Caco-2 (cell line): Measurements from ENCODE around the gene CASP9. TPM values are rescaled to one million over a fixed set of nuclear protein-coding genes. Genes with fewer than 3 reads are reported as not detected.
"Not testable (repeated sequence)": the region's sequence is repeated elsewhere in the genome, so short reads cannot be mapped to it uniquely, and the experiment has no call there.

ENCODE experiments used
- BruUV-seq: library from RNA; stranded (reverse); fragments of 400-500 nt; replicated peaks from 2 replicates; lab custom pipeline; 2021; lab: Mats Ljungman, UMichigan
- CTCF ChIA-PET: fragments of 300-600 bp; sonication (Branson Sonifier 250); formaldehyde crosslinking; loops from one replicate; lab custom pipeline; 2022; ENCODE audit warnings: antibody characterized with exemption; lab: Charles Lee
- POLR2A ChIA-PET: fragments of 300-600 bp; sonication (Branson Sonifier 250); formaldehyde crosslinking; loops from one replicate; lab custom pipeline; 2022; ENCODE audit warnings: antibody characterized with exemption; lab: Charles Lee
- DNase-seq, 2 experiments: peaks; one replicate each; pipeline versions ENCODE4 v3.0.0 to v3.0.0-alpha.2; 2020 to 2022
- H3K27me3 ChIP-seq: replicated peaks from 2 replicates; pipeline ENCODE4 v1.6.0; 2011; ENCODE audit warnings: low read length; ENCODE audit not compliant: control insufficient read depth, insufficient read depth
- H3K36me3 ChIP-seq: 2 replicates; pipeline ENCODE4 v1.5.1; 2011; ENCODE audit warnings: low read length; ENCODE audit not compliant: control insufficient read depth, insufficient read depth
- H3K4me1 ChIP-seq: fragments of 250-450 bp; sonication (Bioruptor Pico); 2 replicates; pipeline ENCODE4 v1.5.1; 2020; ENCODE audit warnings: mild to moderate bottlenecking
- H3K4me3 ChIP-seq: 2 replicates; pipeline ENCODE4 v1.5.1; 2011; ENCODE audit warnings: low read depth, mild to moderate bottlenecking, control low read depth, low read length
- H3K9me3 ChIP-seq: fragments of 250-450 bp; sonication (Bioruptor Pico); 2 replicates; pipeline ENCODE4 v1.5.1; 2020; ENCODE audit warnings: mild to moderate bottlenecking, moderate library complexity
- H3K27ac Mint-ChIP-seq: one replicate; pipeline ENCODE4 v1.8.0; 2022; ENCODE audit warnings: mixed read lengths; ENCODE audit not compliant: unreplicated experiment
- H3K27me3 Mint-ChIP-seq: one replicate; pipeline ENCODE4 v1.8.0; 2022; ENCODE audit warnings: mixed read lengths; ENCODE audit not compliant: insufficient read depth, unreplicated experiment
- H3K36me3 Mint-ChIP-seq: one replicate; pipeline ENCODE4 v1.8.0; 2022; ENCODE audit warnings: mild to moderate bottlenecking, mixed read lengths; ENCODE audit not compliant: insufficient read depth, unreplicated experiment
- H3K4me1 Mint-ChIP-seq: one replicate; pipeline ENCODE4 v1.8.0; 2022; ENCODE audit warnings: low read depth, mixed read lengths; ENCODE audit not compliant: unreplicated experiment
- H3K4me3 Mint-ChIP-seq: one replicate; pipeline ENCODE4 v1.8.0; 2022; ENCODE audit warnings: mild to moderate bottlenecking, moderate library complexity, mixed read lengths; ENCODE audit not compliant: unreplicated experiment
- H3K9me3 Mint-ChIP-seq: one replicate; pipeline ENCODE4 v1.8.0; 2022; ENCODE audit warnings: mixed read lengths; ENCODE audit not compliant: unreplicated experiment
- intact Hi-C: fragments of 100-400 bp; cut with micrococcal nuclease; formaldehyde crosslinking; loops from one replicate; pipeline ENCODE4 v1.10.0; 2022; ENCODE audit not compliant: unreplicated experiment
- total RNA-seq: library from RNA; stranded (reverse); gene quantifications from 2 replicates; pipeline ENCODE4 v1.2.3, GENCODE V29; 2022
- TF ChIP-seq, protein P1 (sequence below), 2 experiments: fragments of 200-600 bp in 1 of 2; IDR thresholded peaks; 1 replicate in 1 of 2; 2 replicates in 1 of 2; pipeline versions ENCODE4 v1.5.1 to v1.8.0; 2011 to 2022; ENCODE audit warnings: antibody characterized with exemption in 1 of 2, control low read depth in 1 of 2, inconsistent platforms in 1 of 2, low read depth in 1 of 2, low read length in 1 of 2, mild to moderate bottlenecking in 1 of 2, moderate library complexity in 1 of 2; ENCODE audit not compliant: insufficient read depth in 1 of 2, severe bottlenecking in 1 of 2, unreplicated experiment in 1 of 2

Gene CASP9
- total RNA-seq, 1 experiment from 2014 or later: 9.9 TPM

DNA sequence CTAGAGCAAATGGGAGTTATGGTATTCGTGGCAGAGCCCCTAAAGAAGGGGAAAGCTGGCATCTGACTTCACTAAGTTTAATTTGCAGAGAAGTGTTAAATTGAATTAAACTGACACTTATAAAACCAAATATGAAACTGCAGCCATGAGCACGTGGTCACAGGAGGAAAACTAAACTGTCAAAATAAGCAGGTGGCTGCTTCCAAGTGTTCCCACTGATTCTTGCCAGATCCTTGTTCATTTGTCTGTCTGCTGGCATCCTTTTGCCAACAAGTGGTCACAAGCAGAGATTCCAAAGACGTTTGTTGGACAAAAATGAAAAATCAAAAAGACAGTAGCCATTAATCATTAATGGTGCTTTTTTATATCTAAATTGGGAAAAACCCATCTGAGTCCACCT is 54.7 kb downstream of the CASP9 start:
- no peaks in the 10 kb centered on the region for H3K4me1 Mint-ChIP-seq
- no peaks in the 10 kb centered on the region for H3K36me3 Mint-ChIP-seq
- ChIA-PET POLR2A (no interaction called here), CTCF (no interaction called here)
- no peak overlapping the region for H3K27ac Mint-ChIP-seq
- DNase-seq: no peak
- no TSS peak for BruUV-seq
- H3K4me1 ChIP-seq: no peaks in the 10 kb centered on the region
- no peak overlapping the region for H3K4me3 Mint-ChIP-seq
- no peak overlapping the region for H3K4me3 ChIP-seq
- intact Hi-C loops: no loop called here
- no peaks in the 10 kb centered on the region for H3K36me3 ChIP-seq
- no peaks in the 10 kb centered on the region for H3K27me3 Mint-ChIP-seq
- H3K9me3 ChIP-seq: no peaks in the 10 kb centered on the region
- TF ChIP-seq, protein P1, sequence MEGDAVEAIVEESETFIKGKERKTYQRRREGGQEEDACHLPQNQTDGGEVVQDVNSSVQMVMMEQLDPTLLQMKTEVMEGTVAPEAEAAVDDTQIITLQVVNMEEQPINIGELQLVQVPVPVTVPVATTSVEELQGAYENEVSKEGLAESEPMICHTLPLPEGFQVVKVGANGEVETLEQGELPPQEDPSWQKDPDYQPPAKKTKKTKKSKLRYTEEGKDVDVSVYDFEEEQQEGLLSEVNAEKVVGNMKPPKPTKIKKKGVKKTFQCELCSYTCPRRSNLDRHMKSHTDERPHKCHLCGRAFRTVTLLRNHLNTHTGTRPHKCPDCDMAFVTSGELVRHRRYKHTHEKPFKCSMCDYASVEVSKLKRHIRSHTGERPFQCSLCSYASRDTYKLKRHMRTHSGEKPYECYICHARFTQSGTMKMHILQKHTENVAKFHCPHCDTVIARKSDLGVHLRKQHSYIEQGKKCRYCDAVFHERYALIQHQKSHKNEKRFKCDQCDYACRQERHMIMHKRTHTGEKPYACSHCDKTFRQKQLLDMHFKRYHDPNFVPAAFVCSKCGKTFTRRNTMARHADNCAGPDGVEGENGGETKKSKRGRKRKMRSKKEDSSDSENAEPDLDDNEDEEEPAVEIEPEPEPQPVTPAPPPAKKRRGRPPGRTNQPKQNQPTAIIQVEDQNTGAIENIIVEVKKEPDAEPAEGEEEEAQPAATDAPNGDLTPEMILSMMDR (IDR thresholded peaks at IDR 0.05; ENCODE audit: insufficient read depth in 1 of 2, low read depth in 1 of 2, low read length in 1 of 2, severe bottlenecking in 1 of 2, unreplicated experiment in 1 of 2): no peak
- H3K9me3 Mint-ChIP-seq: no peaks in the 10 kb centered on the region
- no peaks in the 10 kb centered on the region for H3K27me3 ChIP-seq

DNA sequence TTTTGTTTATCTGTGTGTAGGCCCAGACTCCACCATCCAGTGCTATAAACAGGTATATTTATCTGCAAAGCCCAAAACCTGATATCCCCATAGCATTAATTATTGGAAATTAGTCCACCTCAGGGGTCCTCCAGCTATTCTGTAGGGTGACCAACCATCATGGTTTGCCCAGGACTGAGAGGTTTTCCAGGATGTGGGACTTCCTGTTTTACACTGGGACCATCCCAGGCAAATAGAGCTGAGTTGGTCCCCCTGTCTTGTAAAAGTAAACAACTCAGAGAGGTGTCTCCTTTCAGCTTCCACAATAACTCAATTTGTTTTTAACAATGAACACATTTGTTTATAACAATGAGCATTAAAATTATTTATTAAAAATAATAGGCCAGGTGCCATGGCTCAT is 55.9 kb downstream of the CASP9 start:
- TF ChIP-seq, protein P1 (IDR thresholded peaks at IDR 0.05; ENCODE audit: insufficient read depth in 1 of 2, low read depth in 1 of 2, low read length in 1 of 2, severe bottlenecking in 1 of 2, unreplicated experiment in 1 of 2): no peak
- no peaks in the 10 kb centered on the region for H3K9me3 Mint-ChIP-seq
- H3K27ac Mint-ChIP-seq: no peak overlapping the region
- H3K36me3 Mint-ChIP-seq: no peaks in the 10 kb centered on the region
- DNase-seq: no peak
- ChIA-PET CTCF (interaction anchor here (0.7 kb wide), 1 partner anchor 25 kb away, joined by 6 read pairs; no protein-coding TSS in a partner anchor), POLR2A (no interaction called here)
- H3K36me3 ChIP-seq: no peaks in the 10 kb centered on the region
- no peak overlapping the region for H3K4me3 Mint-ChIP-seq
- H3K4me1 Mint-ChIP-seq: no peaks in the 10 kb centered on the region
- H3K27me3 Mint-ChIP-seq: no peaks in the 10 kb centered on the region
- H3K9me3 ChIP-seq: no peaks in the 10 kb centered on the region
- intact Hi-C loops: no loop called here
- no peaks in the 10 kb centered on the region for H3K4me1 ChIP-seq
- H3K27me3 ChIP-seq: no peaks in the 10 kb centered on the region
- no TSS peak for BruUV-seq
- no peak overlapping the region for H3K4me3 ChIP-seq

DNA sequence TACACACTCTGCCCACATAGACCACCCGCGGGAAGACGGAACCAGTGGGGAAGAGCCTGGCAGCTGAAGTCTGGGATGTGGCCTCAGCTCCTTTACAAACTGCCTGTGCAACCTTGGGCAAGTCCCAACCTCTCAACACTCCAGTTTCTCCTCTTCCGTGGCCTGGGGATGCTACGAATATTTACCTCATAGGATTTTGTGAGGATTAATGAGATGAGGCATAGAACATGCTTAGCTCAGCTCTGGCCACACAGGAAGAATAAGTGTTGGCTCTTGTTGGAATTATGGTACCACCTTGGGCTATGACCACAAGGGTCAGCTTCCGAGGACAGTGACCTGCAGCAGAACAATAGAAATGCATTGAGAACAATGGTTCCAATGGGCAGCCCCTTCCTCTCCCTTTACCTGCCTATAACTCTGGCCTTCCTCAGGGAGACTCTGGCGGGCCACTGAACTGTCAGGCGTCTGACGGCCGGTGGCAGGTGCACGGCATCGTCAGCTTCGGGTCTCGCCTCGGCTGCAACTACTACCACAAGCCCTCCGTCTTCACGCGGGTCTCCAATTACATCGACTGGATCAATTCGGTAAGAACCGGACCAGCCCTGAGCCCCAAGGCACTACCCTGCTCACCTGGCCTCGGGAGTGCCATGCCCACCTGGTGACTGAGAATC is 56.9 kb downstream of the CASP9 start:
- H3K27me3 Mint-ChIP-seq, H3K4me3 ChIP-seq, H3K4me1 ChIP-seq, intact Hi-C loops, H3K4me3 Mint-ChIP-seq, POLR2A ChIA-PET, H3K9me3 Mint-ChIP-seq, H3K27me3 ChIP-seq, H3K4me1 Mint-ChIP-seq, H3K36me3 Mint-ChIP-seq, H3K36me3 ChIP-seq, H3K27ac Mint-ChIP-seq, DNase-seq, BruUV-seq, H3K9me3 ChIP-seq: not testable (repeated sequence)
- CTCF ChIA-PET: interaction anchor here (0.7 kb wide), 1 partner anchor 24 kb away, joined by 6 read pairs; no protein-coding TSS in a partner anchor
